GM19395 (cell line): ENCODE results near the gene PCDHAC1.
"Not testable (repeated sequence)": the region's sequence is repeated elsewhere in the genome, so short reads cannot be mapped to it uniquely, and the experiment has no call there.

Experiments used
- ATAC-seq: cut with Tn5 transposase; IDR thresholded peaks from one replicate; pipeline ENCODE4 v1.9.1; 2021; ENCODE audit warnings: mild to moderate bottlenecking, moderate library complexity; ENCODE audit not compliant: unreplicated experiment

The PCDHAC1 gene, protein sequence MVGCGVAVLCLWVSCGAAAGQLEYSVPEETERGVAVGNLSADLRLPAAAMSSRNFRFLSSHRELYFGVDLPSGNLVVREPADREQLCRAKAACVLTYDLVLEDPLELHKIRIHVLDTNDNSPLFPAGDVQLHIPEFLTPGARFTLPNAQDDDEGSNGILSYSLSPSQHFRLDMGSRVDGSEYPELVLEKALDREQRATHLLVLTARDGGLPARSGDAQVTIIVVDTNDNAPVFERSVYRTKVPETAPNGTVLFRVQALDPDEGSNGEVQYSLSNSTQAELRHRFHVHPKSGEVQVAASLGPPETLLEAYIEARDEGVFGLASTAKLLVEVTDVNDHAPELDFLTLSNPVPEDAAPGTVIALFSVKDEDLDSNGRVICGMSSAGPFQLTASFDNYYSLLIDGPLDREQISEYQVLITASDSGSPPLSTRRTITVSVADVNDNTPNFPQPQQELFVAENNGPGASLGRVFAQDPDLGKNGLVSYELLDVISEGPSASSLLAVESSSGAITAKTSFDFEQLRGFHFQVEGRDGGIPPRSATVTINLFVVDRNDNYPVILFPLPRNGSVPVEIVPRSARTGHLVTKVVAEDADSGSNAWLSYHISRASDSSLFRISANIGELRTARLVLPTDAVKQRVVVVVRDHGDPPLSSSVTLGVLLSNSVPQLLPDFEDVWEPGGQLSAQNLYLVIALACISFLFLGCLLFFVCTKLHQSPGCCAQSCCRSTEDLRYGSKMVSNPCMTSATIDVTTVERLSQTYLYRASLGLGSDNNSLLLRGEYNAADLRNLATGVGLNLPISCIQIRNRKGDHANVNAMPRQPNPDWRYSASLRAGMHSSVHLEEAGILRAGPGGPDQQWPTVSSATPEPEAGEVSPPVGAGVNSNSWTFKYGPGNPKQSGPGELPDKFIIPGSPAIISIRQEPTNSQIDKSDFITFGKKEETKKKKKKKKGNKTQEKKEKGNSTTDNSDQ

DNA sequence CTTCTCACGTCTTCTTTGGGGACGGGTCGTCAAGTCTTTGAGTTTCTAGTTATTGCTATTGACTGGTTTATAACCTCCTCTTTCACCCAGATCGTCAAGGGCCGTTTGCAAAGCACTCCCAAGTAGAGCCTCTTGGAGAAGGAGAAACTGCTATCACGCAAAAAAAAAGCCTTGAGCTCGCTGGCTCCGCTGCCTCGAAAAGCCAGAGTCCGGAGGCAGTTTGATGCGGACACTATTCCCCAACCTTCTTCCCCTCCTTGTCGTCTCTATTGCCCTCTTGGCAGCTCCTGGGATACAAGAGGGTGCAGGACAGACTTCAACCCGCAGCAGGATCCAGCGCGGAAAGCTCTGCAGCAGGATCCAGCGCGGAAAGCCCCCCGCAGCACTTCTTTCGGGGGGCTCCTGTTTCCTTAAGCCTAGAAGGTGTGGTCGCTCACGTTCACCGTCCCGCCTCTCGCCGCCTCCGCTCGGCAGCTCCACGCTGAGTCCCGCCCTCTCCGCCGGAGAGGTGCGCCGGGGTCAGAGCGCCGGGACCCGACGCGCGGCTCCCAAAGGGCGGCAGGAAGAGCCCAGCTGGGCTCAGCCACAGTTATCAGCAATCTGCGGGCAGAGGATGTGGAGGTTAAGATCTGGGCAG, at the start of gene PCDHAC1:
TSS of gene PCDHAC1 (plus strand) at position 494 of the 637 bp plus-strand sequence. CDS start 594 bp downstream, outside the sequence.
- ATAC-seq = no peak

DNA sequence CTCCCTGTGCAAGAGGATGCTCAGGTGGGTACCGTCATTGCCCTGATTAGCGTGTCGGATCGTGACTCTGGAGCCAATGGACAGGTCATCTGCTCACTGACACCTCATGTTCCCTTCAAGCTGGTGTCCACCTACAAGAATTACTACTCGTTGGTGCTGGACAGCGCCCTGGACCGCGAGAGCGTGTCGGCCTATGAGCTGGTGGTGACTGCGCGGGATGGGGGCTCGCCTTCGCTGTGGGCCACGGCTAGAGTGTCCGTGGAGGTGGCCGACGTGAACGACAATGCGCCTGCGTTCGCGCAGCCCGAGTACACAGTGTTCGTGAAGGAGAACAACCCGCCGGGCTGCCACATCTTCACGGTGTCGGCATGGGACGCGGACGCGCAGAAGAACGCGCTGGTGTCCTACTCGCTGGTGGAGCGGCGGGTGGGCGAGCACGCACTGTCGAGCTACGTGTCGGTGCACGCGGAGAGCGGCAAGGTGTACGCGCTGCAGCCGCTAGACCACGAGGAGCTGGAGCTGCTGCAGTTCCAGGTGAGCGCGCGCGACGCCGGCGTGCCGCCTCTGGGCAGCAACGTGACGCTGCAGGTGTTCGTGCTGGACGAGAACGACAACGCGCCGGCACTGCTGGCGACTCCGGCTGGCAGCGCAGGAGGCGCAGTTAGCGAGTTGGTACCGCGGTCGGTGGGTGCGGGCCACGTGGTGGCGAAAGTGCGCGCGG, 49.4 kb upstream of the PCDHAC1 start:
- not testable (repeated sequence) for ATAC-seq

GRCh38 chr5:140877262-140877581, 48.9 kb upstream of the PCDHAC1 start:
- ATAC-seq = no peak

DNA sequence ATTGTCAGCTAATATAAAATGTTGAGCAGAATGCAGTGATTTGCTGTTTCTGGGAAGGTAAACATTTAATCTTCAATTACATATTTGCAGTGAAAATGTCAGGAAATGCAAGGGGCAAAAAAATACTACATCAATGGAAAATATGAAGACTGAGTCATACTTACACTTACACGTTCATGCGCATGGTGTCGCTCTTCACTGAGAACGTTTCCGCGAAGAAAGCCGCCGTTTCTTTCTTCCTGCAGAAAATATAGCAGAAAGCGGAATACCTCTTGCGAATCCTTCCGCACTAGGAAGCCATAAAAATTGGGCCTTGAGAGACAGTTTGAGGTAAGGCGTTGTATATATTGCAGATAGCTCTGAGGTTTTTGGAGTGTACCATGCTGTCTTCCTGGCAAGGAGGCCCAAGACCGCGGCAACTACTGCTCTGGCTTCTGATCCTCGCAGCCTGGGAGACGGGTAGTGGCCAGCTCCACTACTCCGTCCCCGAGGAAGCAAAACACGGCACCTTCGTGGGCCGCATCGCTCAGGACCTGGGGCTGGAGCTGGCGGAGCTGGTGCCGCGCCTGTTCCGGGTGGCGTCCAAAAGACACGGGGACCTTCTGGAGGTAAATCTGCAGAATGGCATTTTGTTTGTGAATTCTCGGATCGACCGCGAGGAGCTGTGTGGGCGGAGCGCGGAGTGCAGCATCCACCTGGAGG, 44.1 kb upstream of the PCDHAC1 start, which contains the start of gene PCDHA13:
TSS of gene PCDHA13 (plus strand) at position 236 of the 702 bp plus-strand sequence. CDS start at position 381, 145 bp downstream.
- no peak for ATAC-seq

GRCh38 chr5:140882591-140882899, 43.6 kb upstream of the PCDHAC1 start:
- no peak for ATAC-seq

- ATAC-seq = no peak
Measured at GRCh38 chr5:140883373-140883772, 42.7 kb upstream of the PCDHAC1 start.

GRCh38 chr5:140883927-140884697, 42.0 kb upstream of the PCDHAC1 start:
- ATAC-seq = no peak

DNA sequence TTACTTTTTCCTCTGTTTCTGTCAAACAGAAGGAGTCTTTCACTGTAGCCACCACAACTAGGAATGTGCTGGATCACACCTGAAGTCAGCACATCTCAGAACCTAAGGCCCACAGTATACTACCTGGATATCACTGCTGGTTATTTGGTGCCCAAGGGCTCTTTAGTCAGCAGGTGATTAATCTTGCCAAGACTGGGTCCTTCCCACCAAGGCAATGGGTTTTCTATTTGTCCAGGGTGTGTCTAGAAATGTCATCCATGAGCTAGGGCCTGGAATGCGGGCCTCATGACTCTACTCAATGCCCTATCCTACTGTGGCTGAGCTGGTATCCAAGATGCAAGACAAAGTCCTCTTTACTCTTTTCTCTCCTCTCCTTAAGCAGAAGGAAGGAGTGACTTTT, 9.8 kb upstream of the PCDHAC1 start:
- ATAC-seq = no peak

GRCh38 chr5:140923601-140924000, 2.5 kb upstream of the PCDHAC1 start:
- no peak for ATAC-seq

- ATAC-seq = no peak
Measured at GRCh38 chr5:140926443-140927227, 536 bp downstream of the PCDHAC1 start.

GRCh38 chr5:140927228-140927573, 1.1 kb downstream of the PCDHAC1 start:
- no peak for ATAC-seq

DNA sequence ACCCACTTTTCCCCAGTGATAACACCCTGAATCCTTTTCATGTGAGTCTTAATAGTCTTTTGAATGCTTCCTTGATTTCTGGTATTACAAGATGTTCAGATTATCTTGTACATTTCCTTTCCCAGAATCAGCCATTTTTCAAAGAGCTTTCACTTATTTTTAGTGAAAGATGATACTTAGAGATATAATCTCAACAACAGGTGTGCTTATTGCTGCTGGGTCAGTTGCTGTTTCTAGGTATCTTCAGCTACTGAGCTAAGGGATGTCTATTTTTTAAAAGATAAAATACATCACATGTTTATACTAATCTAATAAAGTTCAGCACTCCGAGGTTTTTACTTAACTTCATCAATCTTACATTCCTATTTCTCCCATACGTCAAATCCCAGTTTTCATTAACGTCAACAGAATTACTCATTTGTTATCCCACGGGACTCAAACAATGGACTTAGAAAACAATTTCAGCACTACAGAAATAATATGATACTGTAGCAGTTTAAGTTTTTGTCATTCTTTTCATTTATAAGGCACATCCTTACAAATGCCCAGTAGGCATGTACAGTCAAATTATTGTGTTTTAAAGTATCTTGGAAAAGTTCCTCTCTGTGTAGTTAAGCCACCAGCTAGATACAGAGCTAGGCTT, 9.0 kb downstream of the PCDHAC1 start:
- no peak for ATAC-seq

DNA sequence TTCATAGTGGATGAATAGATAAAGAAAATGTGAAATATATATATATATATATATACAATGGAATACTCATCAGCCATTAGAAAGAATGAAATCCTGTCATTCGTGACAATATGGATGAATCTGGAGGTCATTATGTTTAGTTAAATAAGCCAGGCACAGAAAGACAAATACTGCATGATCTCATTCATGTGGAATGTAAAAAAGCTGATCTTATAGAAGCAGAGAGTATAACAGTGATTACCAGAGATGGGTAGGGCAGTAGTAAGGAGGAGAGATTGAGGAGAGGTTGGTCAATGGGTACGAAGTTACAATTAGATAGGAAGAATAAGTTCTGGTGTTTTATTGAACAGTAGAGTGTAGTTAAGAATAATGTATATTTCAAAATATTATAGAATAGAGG, 20.5 kb downstream of the PCDHAC1 start:
- ATAC-seq = no peak

- ATAC-seq = no peak
Measured at GRCh38 chr5:140951636-140952035, 25.5 kb downstream of the PCDHAC1 start.

DNA sequence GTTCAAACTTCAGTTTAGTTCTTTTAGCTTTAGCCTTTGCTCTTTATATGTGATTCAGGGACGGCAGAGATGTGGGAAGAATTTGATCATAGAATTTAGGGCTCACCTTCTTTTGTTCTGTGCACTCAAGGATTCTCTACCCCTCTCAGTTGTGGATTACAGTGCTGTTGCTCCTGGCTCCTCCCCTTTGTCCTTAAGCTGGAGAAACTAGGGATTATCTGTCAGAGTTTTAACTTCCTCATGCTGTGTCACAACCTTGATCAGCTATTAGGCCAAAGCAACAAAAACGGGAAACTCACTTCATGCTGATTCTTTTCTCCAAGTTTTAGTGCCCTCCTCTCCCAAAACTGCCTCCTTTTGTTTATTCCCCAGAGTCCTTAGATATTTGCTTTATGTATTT, 27.1 kb downstream of the PCDHAC1 start:
- no peak for ATAC-seq

DNA sequence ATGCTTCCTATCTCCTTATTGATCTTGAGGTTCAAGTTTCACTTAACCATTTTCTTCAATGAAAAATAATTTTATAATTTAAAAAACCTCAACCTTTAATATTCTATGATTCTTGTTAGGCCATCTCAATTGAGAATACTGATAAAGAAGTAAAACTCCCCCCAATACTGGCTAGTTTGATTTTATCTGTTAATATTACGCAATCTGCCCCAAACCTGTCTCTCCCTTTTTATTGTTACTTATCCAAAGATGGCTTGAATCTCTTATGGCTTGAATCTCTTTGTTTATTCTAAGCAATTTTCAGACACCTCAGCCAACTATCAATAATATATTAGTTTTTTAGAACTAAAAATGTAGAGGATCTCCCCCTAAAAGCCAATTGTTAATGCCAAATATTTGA, 36.1 kb downstream of the PCDHAC1 start:
- ATAC-seq = no peak

DNA sequence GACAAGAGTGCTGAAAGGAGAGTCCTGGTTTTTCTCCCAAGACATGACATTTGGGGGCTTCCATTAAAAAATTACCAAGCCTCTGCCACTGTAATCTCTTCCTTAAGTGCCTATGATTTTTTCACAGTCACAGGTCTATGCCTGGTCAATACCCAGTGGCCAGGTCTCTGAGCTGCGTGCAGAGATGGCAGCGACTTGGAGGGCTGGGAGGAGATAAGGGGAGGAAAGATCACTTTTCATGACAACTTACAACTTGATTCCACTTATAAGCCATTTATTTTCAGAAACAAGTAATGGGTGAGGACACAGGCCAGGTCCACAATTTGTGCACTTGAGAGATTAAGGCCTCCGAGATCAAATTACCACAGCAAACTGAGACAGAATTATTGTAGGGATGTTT, 38.3 kb downstream of the PCDHAC1 start:
- no peak for ATAC-seq

DNA sequence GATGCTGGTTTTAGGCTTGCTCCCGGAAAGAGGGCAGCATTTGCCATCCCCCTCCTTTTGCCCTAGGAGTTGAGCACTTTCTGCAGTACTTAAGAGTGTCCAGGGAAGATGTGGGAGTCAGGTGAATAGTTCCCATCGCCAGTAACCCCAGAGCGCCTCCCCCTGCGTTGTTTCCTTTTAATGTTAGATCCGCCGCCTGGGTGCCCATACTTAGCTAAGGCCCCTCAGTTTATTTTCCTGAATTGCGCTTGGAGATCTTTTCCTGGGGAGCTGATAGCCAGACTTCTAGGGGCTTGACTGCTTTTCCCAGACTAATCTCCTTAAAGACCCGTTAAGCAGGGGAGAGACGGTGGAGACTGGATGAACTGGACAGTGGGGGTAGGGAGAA, 39.8 kb downstream of the PCDHAC1 start:
- ATAC-seq = no peak
